ENCODE results near the gene RPS27.

The RPS27 gene

DNA sequence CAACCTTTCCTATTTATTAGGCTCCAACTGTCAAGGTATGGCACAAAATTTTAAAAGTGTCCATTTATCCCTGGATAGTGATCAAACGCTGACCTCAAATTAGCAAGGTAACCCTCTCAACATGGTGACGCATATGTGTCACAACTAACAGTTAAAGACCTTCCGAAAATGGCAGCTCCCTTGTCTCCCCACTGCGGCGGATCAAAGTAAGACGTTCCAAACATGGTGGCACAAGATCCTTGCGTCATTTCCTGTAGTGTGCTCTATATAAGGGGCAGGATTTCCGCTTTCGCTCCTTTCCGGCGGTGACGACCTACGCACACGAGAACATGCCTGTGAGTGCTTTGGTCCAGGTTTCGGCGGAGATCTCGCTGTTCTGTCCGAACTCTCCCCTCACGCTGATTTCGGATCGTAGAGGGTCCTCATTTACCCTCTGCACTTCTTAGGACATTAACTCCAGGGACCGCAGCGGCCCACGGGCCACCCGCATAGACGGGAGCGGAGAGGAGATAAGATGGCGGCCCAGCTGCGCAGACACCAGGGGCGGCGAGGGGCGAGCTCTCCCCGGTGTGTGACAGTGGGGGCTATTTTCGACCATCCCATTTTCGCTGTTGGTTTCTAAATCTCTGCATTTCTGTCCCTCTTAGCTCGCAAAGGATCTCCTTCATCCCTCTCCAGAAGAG, at the start of gene RPS27:
Gene RPS27 (plus strand): TSS at position 295 of the 683 bp plus-strand sequence. CDS start 35 bp downstream, at position 330.
- TF ChIP-seq GATA3 (IDR thresholded peaks at IDR 0.05; ENCODE audit: low read depth, low read length) (no peak), GATA2 (IDR thresholded peaks at IDR 0.05; ENCODE audit: low read depth, low read length) (peak; percentile 34)

DNA sequence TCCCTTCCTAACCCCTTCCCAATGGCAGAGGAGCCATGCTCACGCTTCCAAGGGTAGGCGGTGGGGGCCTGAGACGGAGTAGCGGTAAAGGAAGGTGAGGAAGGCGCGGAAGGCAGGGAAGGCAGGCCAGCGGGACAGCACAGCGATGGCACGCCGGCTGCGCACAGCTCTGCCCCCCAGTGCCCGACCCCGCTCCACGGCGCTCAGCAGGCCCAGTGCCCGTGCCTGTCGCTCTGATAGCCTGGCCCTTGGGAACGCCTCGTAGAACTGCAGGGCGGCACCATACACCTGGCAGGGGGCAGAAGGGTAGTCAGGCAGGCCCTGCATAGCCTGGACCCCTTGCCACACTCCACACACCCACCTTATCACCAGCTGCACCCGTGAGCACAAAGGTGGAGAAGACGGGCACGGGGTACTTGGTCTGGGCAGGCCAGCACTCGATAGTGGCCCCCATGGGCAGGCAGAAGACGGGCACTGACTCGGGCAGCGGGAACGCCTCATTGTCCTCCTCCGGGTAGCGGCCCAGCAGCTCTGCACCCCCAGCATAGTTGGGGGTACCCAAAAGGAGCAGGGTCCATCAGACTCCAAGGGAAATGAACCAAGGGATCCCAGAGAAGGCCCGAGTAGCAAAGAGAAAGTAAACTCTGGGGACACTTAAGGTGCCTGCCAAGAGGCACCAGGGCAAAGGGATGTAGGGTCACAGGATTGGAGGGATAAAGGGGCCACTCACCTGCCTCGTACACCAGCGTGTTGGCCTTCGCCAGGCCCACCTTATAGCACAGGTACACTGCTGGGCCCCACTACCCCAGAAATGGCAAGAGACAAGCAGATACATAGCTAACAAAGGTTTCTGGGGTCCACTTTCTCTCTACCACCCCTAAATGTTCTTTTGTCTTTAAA, 48.5 kb upstream of the RPS27 start:
- no peak for TF ChIP-seq GATA3 (IDR thresholded peaks at IDR 0.05; ENCODE audit: low read depth, low read length)
- no peak for TF ChIP-seq GATA2 (IDR thresholded peaks at IDR 0.05; ENCODE audit: low read depth, low read length)

DNA sequence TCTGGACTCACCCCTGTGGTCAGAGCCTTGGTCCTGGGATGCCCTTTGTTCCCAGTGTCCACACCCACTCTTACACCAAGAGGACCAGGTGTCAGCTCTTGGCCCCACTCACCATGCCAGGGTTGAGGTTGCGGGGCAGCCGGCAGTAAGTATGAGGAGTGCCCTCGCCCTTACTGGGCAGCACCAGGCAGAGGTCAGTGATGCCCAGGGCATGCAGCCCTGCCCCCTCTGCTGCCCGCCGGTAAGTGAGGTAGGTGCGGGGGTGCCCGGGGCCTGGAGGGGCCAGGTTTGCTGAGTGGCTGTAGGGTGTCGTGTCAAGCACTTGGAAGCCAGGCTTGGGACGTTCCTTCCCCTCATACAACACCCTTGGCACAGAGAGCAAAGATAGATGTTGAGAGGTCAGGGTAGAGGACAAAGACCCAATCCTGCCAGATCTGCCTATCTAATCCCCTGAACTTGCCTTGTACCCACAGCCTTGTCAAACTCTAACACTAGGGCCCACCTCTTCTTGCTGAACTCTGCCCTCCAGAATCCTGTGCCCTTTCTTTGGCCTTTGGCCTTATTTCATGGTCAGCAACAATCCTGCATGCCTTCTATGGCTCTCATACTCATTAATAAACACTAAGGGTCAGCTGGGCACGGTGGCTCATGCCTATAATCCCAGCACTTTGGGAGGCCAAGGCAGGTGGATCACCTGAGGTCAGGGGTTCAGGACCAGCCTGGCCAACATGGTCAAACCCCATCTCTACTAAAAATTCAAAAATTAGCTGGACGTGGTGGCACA, 47.6 kb upstream of the RPS27 start:
- TF ChIP-seq GATA3 (IDR thresholded peaks at IDR 0.05; ENCODE audit: low read depth, low read length) (no peak), GATA2 (IDR thresholded peaks at IDR 0.05; ENCODE audit: low read depth, low read length) (no peak)

DNA sequence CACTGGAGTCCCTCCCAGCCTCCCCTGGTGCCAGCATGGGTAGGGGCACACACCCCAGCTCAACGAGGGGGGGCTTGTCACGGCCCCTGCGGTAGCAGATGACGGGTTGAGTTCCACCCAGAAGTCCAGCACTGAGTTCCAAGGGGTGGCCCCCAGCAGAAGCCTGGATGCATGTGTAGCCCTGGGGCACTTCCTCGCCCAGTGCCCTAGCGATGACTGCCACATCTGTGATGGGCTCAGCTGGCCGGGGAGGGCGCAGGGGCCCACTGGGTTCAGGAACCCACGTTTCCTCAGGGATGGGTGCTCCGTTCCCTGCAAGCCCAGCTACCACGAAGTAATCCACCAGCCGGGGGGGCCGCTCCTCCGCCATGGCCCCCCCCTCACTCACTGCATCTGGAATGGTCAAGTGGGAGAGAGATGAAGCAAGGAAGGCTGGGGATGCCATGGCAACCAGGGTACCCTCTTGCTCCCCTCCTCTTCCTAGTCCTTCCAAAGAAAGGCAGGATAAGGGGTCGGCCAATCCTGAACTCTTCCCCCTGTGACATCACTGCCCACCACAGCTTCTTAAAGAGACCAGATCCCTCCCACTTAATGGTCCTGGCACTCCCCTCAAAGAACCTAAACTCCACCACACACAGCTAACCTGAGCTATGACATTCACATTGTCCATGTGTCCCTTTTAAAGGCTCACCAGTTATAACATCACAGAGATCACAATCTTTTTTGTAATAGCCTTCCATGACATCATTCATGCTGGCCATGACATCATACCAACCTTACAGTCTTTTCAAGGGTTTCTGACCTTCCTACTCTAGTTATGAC, 46.3 kb upstream of the RPS27 start:
- TF ChIP-seq GATA2 (IDR thresholded peaks at IDR 0.05; ENCODE audit: low read depth, low read length) (no peak; the same call in 1 of the 2 replicates), GATA3 (IDR thresholded peaks at IDR 0.05; ENCODE audit: low read depth, low read length) (no peak)

DNA sequence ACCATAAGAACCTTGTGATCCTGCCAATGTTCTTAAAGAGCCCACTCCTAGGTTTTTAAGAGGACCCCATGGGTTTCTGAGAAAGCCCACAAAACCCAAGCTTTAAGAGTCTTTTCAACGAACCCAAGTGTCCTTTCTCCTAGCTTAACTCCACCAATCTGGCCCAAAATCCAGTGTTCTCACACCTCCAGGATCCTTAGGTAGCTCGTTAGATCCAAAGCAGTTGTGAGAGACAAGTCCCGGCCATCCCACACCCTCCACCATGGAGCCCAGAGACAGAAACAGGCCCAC, 45.8 kb upstream of the RPS27 start:
- TF ChIP-seq GATA2 (IDR thresholded peaks at IDR 0.05; ENCODE audit: low read depth, low read length) (no peak), GATA3 (IDR thresholded peaks at IDR 0.05; ENCODE audit: low read depth, low read length) (no peak)

DNA sequence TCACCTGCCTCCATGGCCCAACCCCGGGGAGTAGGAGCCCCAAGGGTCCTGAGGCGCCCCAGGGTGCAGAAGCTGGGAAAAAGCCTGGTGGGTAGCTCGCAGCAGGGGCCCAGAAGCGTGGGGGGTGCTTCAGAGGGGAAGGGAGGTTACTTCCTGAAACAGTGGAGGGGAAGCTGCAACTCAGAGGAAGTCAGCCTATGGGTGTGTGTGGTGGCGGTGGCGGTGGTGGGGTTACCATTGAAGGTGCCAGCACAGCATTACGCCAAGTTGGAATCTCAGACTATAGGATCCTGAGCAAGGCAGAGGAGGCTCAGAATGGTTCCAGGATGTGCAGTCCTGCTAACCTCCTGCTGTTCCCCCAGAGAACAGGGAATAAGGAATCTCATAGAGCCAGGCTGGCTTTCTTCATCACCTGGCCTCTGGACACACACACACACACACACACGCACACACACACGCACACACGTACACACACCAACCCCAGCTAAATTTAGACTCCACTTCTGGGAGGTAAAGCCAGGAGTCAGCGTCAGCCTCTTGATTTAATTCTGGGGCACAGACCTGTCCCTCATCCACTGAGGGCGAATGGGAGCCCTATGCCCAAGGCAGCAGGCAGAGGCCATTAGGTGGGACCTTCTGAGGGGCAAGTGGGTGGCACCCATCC, 45.3 kb upstream of the RPS27 start:
- no peak for TF ChIP-seq GATA2 (IDR thresholded peaks at IDR 0.05; ENCODE audit: low read depth, low read length)
- no peak for TF ChIP-seq GATA3 (IDR thresholded peaks at IDR 0.05; ENCODE audit: low read depth, low read length)

DNA sequence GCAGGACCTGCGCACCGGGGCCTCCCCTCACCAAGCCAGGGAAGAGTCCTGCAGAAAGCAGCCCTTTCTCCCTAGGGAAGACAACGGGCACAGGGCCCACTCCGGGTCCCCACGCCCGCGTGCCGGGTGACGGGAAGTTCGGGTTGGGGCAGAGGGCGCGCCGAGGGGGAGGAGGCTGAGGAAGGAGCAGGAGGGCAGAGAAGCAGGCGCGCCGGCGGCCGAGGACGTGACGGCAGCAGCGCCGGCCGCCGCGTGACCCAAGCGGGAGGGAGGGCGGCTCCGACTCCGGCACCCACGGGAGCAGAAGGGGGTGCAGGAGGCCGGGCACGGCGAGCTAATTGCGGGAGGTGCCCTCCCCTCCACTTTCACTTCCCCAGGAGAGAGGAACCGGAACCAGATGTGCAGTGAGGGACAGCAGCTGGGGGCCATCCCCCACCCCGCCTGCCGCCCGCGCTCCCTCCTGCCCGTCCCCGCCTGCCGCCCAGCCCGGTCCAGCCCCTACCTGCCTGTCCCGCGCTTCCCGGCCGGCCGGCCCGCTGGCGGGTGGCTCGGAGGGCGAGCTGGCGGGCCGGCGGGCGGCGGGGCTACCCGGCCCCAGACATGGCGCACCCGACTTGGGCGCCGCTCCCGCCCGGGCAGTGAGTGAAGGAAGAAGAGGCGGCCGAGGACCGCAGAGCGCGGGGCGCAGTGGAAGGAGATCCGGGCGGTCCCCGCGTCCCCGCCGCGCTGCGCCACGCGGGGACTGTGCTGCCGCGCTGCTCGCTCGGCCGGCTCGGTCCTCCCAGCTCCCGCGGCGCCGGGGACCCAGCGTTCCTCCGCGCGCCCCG, 44.6 kb upstream of the RPS27 start:
- TF ChIP-seq GATA2 (IDR thresholded peaks at IDR 0.05; ENCODE audit: low read depth, low read length) = no peak
- TF ChIP-seq GATA3 (IDR thresholded peaks at IDR 0.05; ENCODE audit: low read depth, low read length) = no peak

DNA sequence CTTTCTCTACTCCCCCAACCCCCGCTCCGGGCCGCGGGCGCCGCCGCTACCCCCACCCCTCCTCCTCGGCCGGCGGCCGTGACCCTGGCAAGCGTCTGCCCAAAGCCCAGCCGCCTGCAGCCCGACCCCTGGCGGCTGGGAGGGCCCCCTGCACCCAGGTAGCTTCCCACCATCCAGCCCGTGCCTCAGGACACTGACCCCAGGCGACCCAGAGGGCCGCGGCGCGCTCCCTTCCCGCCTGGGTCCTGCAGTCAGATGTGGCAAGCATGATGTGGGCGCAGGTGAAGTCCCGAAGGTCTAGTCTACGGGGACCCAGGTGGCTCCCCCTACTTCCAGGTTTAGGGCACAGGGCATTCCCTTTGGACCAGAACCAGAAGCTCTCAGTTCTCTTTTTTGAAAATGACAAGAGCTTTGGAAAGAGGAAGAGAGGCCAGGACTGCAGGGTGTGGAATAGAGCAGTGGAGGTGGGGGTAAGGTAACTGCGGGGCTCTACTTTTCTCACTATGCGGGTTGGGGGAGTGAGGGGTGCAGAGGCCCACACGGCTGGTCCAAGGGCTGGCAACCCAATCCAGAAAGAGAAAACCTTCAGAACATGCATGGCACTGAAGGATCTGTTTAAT, 43.8 kb upstream of the RPS27 start, which contains the start of gene DENND4B:
Gene DENND4B (minus strand): TSS at position 97 of the 620 bp plus-strand sequence. CDS start 2,344 bp downstream, outside the sequence.
- TF ChIP-seq GATA2 (IDR thresholded peaks at IDR 0.05; ENCODE audit: low read depth, low read length) = no peak

DNA sequence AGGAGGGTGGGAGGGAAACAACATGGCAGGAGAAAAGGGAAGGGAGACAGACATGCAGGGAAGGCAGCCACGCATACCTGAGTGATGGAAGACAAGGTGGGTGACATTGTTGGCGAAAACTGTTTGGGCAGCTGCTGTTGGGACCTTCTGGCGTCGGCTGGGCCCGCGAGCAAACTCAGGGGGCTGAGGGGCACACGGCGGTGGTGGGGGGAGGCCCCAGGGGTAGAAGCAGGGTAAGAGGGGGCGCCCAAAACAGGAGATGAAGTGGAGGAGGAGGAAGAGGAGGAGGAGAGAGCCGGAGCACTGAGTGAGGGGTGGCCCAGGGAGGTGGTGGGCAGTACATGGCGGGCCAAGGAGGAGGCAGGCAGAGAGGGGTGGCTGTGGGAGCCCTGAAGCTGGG, 39.4 kb upstream of the RPS27 start:
- no peak for TF ChIP-seq GATA3 (IDR thresholded peaks at IDR 0.05; ENCODE audit: low read depth, low read length)
- TF ChIP-seq GATA2 (IDR thresholded peaks at IDR 0.05; ENCODE audit: low read depth, low read length) = no peak

DNA sequence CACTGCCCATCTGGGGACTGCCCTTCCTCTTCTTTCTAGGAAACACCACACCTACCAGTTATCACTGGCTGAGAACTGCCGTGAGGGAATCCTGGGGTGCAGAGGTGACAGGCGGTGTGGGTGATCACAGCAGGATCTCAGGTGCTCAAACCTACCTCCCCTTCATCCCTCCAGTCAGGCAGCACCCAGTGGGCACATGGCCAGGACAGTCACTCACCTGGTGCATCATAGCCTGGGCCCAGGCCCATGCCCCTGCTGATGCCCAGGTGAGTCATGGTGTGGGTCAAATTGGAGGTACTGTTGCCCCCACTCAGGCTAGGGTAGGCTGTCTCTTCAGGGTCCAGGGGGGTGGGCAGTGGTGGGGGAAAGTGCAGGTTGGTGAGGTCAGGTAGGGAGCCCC, 38.8 kb upstream of the RPS27 start:
- TF ChIP-seq GATA2 (IDR thresholded peaks at IDR 0.05; ENCODE audit: low read depth, low read length) (no peak), GATA3 (IDR thresholded peaks at IDR 0.05; ENCODE audit: low read depth, low read length) (no peak)

DNA sequence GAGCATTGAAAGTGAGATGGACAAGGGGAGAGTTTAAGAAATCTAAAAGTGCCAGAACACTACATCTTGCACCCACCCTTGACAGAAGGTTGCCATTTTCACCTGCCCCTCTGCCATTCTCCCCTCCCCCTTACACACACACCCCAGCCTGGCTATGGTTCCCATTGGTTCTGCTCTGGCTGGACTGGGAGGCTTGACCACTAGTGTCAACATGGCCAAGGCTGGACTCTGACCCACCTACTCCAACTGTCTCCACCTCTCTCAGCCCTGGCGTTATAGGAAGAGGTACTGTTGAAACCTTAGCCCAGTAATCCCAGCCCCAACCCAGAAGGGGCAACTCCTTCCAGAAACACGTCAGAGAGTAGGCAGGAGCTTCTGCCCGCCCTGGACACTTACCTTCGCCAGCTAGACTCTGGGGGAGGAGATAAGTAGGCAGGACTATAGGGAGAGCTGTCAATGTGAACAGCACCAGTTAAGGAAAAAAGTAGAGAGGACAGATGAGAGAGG, 36.6 kb upstream of the RPS27 start:
- TF ChIP-seq GATA3 (IDR thresholded peaks at IDR 0.05; ENCODE audit: low read depth, low read length) (no peak), GATA2 (IDR thresholded peaks at IDR 0.05; ENCODE audit: low read depth, low read length) (no peak)

DNA sequence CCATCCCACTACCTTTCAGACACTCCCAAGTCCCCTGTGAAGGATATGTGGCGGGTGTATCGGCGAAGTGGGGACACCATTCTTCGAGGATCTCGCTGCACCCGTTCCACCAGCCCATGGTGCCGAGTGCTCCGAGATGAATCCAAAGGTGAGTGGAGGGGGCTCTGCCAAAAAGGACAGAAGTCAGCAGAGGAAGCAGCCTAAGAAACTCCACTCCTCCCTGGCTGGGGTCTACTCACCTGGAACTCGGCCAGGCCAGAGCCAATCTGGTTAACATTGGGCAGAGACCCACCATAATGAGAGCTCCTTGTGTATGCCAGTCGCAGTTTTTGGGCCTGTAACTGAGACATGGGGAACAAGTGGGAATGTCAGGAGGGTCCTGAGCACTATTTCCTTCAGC, 35.7 kb upstream of the RPS27 start:
- TF ChIP-seq GATA3 (IDR thresholded peaks at IDR 0.05; ENCODE audit: low read depth, low read length) = no peak
